SK-MEL-5 (cell line): ENCODE measurements around the gene ZNF526. TPM values are rescaled to one million over a fixed set of nuclear protein-coding genes. Genes with fewer than 3 reads are reported as not detected.
"Not testable (repeated sequence)": the region's sequence is repeated elsewhere in the genome, so short reads cannot be mapped to it uniquely, and the experiment has no call there.

Source experiments
- DNase-seq: peaks from one replicate; pipeline ENCODE4 v3.0.0-alpha.2; 2016; ENCODE audit warnings: low read depth, low spot score
- in situ Hi-C: cut with HindIII; loops from 2 replicates; pipeline ENCODE4 v1.10.0; 2016; ENCODE audit warnings: low sequenced_read_pairs, high pct_unique_total_duplicates, low pct_unique_long_range_greater_than_20kb
- total RNA-seq: library from RNA; depleted of rRNA; stranded (reverse); fragments of >200 nt; shearing (Covaris generic); gene quantifications from 2 replicates; pipeline ENCODE4 v1.2.3, GENCODE V29; 2014

ZNF526 gene
- total RNA-seq, 1 experiment from 2014 or later: 6.8 TPM

GRCh38 chr19:42250666-42251531 lies 30.8 kb downstream of the ZNF526 start:
- in situ Hi-C loops: no loop called here

DNA sequence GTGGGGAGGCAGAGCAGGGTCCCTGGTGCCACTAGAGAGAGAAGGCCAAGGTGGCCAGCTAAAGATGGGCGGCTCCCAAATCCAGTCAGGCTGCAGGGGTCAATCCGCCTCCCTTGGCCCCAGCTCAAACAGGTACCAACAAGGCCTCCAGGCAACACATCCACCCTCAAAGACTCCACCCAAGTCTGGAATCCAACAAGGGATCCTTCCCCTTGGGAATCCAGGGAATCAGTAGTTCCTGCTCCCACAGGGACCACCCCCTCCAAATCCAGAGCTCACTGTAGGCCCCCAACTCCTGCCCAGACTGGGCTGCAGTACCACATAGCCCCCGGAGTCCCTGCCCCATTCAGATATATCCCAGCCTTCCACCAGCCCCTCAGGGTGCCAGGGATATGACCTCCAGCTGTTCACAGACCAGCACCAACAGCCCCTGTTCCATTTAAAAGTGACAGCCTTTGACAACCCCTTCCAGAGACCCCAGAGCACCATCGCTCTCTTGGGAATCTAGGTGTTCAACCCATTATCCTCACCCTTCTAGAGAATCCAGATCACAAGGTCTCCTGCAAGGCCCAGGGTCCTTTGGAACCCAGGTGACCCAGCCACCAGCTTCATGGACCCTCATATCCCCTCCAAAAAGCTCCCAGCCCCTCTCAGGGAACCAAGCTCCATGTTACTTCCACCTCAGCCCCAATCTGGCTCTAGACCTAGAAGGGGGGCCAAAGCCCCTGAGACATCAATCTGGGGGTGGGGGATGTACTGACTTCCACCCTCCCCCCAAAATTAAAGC lies 31.7 kb downstream of the ZNF526 start:
- in situ Hi-C loops: no loop called here

More at GRCh38 chr19:42250666-42251531, 30.8 kb downstream of the ZNF526 start:
- no peak for DNase-seq

GRCh38 chr19:42252365-42253244 lies 32.5 kb downstream of the ZNF526 start:
- in situ Hi-C loops: no loop called here
- peak; percentile 72 for DNase-seq

More for the DNA sequence above, 31.7 kb downstream of the ZNF526 start:
- no peak for DNase-seq

- in situ Hi-C loops: no loop called here
- peak; percentile 45 for DNase-seq
Observed at GRCh38 chr19:42253245-42254088, 33.4 kb downstream of the ZNF526 start.

DNA sequence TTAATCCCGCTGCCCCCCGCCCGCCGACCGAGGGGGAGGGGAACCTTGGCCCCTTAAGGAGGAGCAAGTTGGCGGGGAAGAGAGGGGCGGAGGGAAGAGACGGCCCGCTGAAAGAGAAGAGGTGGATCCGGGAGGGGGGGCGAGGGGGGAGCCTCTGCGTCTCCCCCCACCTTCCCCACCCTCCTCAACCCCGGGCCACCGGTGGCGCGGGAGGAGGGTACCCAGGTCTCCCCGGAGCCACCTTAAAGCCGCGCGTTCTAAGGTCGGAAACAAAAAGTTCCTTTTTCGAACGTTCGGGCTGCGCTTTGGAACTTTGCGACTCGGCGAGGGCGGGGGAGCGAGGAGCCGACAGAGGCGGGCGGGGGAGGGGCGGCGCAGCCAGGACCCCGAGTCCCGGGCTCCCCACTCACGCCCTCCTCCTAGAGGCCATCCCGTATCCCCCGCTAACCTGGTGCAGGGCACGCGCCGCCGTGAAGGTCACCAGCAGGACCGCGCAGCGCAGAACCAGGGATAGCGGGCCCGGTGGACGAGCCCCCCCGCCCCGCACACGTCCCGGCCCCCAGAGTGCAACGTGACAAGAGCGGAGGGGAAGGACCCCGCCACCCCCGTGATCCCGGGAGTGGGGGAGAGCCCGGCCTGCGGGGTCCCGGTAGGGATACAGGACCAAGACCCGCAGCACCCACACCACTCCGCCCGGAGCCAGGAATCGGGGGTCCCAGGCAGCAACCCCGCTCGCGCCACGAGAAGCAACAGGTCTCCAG lies 34.2 kb downstream of the ZNF526 start:
- in situ Hi-C loops: no loop called here

GRCh38 chr19:42254850-42255765 lies 35.0 kb downstream of the ZNF526 start, which contains the start of gene ERF:
TSS of gene ERF (minus strand) at chr19:42255128. CDS start at chr19:42254999, 129 bp downstream.
- in situ Hi-C loops: no loop called here

More for the DNA sequence above, 34.2 kb downstream of the ZNF526 start:
- DNase-seq: peak; percentile 57

GRCh38 chr19:42255766-42256745 lies 35.9 kb downstream of the ZNF526 start:
- DNase-seq: peak; percentile 91
- in situ Hi-C loops: no loop called here

More at GRCh38 chr19:42254850-42255765, 35.0 kb downstream of the ZNF526 start, which contains the start of gene ERF:
- peak; percentile 87 for DNase-seq

DNA sequence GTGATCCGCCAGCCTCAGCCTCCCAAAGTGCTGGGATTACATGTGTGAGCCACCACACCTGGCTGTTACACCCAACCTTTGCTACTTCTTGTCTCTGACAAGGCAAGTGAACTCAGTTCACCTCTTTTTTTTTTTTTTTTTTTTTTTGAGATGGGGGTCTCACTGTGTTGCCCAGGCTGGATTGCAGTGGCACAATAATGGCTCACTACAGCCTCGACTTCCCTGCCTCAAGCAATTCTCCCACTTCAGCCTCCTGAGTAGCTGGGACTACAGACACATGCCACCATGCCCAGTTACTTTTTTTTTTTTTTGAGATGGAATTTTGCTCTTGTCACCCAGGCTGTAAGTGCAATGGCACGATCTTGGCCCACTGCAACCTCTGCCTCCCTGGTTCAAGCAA lies 37.7 kb downstream of the ZNF526 start:
- DNase-seq, in situ Hi-C loops: not testable (repeated sequence)

- no peak for DNase-seq
- in situ Hi-C loops: no loop called here
Observed at GRCh38 chr19:42261763-42262162, 41.7 kb downstream of the ZNF526 start.

DNA sequence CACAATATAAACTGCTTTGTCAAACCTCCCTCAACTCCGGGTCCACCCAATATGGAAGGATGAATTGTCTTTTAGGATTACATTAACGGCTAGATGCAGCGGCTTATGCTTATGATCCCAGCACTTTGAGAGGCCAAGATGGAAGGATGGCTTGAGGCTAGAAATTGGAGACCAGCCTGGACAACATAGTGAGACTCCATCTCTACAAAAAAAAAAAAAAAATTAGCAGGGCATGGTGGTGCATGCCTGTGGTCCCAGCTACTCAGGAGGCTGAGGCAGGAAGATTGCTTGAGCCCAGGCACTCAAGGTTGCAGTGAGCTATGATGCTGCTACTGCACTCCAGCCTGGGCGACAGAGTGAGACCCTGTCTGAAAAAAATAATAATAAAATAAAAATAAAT lies 46.0 kb downstream of the ZNF526 start:
- DNase-seq, in situ Hi-C loops: not testable (repeated sequence)

- DNase-seq, in situ Hi-C loops: not testable (repeated sequence)
Observed at GRCh38 chr19:42266928-42267603, 47.0 kb downstream of the ZNF526 start.

DNA sequence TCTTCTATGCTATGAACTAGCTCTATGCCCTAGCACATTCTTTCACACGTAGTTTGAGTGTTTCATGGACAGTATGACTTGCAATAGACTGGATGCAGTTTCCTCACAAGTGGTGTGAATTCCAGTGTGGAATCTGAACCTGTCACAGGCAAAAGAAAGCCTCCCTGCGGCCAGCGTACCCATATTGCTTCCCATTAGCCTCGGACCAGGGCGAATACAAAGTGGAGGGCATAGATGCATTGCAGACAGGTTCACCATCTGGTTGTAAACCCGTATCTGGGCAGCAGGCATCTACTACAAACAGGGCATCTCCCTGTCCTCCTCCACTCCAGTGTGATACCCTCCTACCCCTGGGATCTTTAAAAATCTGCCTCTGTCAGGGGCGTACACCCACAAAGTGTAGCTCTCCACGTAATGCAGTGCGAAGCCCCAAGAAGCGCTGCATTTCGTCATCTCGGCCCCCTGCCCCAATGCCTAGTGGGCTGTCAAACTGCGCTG lies 47.6 kb downstream of the ZNF526 start:
- no peak for DNase-seq
- in situ Hi-C loops: no loop called here

DNA sequence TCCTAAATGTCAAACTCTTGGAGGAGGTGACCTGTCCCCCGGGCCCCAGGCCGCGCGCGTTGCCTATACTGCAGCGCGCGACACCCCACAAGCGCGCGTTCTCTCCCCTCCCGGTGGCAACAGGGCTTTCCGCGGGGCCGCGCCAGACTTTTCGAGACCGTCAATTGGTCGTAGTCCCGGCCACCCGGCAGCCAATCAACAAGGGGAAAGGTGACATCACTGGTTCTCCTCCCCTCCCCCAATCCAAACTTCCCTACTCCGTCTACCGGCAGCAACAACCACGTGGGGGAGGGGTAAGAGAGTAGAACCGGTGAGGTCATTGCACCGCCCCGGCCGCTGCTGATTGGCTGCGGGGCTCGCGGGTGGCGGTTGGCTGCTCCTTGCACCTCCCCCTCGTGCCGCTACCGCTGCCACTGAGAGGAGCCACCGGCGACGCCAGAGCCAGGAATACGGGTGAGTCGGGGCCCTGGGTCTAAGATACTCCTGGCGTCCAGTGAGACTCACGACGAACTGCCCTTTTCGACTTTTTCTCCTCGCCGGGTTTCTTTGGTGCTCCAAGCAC lies 48.1 kb downstream of the ZNF526 start:
- DNase-seq: peak; percentile 99
- in situ Hi-C loops: no loop called here
